ENCODE data around the gene TMEM239.
A peak's percentile ranks its signal among the peaks of the same experiment; 100 is the strongest.

The TMEM239 gene

GRCh38 chr20:2798095-2798805, 17.9 kb upstream of the TMEM239 start:
- no peaks in the 10 kb centered on the region for H3K9me3 Mint-ChIP-seq
- H3K4me1 Mint-ChIP-seq = peaks cover 25% of the 10 kb centered on the region
- peaks cover 54% of the 10 kb centered on the region for H3K36me3 Mint-ChIP-seq (ENCODE audit: low read depth)
- peak overlapping the region; percentile 95 to 100 (median 96) for H3K4me3 Mint-ChIP-seq
- TF ChIP-seq CTCF (IDR thresholded peaks at IDR 0.05; ENCODE audit: unreplicated experiment in 3 of 3) = no peak
- H3K27ac Mint-ChIP-seq = peak overlapping the region in 2 of 3 experiments; percentile 94 to 98
- peaks cover 15% of the 10 kb centered on the region for H3K27me3 Mint-ChIP-seq (ENCODE audit: low read depth)

- Mint-ChIP-seq H3K4me3 (peak overlapping the region; percentile 95 to 100 (median 96)), H3K9me3 (no peaks in the 10 kb centered on the region), H3K4me1 (peaks cover 25% of the 10 kb centered on the region), H3K36me3 (ENCODE audit: low read depth) (peaks cover 48% of the 10 kb centered on the region), H3K27me3 (ENCODE audit: low read depth) (peaks cover 20% of the 10 kb centered on the region), H3K27ac (peak overlapping the region; percentile 94 to 98 (median 98))
- no peak for TF ChIP-seq CTCF (IDR thresholded peaks at IDR 0.05; ENCODE audit: unreplicated experiment in 3 of 3)
These were observed 17.4 kb upstream of the TMEM239 start for GRCh38 chr20:2798814-2799213.

GRCh38 chr20:2799271-2799670, 16.9 kb upstream of the TMEM239 start:
- Mint-ChIP-seq H3K4me3 (peak overlapping the region; percentile 95 to 100 (median 96)), H3K27ac (peak overlapping the region; percentile 94 to 98 (median 98)), H3K4me1 (peaks cover 25% of the 10 kb centered on the region), H3K36me3 (ENCODE audit: low read depth) (peaks cover 46% of the 10 kb centered on the region), H3K9me3 (no peaks in the 10 kb centered on the region), H3K27me3 (ENCODE audit: low read depth) (peaks cover 24% of the 10 kb centered on the region)
- no peak for TF ChIP-seq CTCF (IDR thresholded peaks at IDR 0.05; ENCODE audit: unreplicated experiment in 3 of 3)

- Mint-ChIP-seq H3K27me3 (ENCODE audit: low read depth) (peaks cover 28% of the 10 kb centered on the region), H3K4me1 (peaks cover 25% of the 10 kb centered on the region), H3K9me3 (no peaks in the 10 kb centered on the region), H3K27ac (peak overlapping the region; percentile 94 to 98 (median 98)), H3K36me3 (ENCODE audit: low read depth) (peaks cover 40% of the 10 kb centered on the region), H3K4me3 (peak overlapping the region; percentile 95 to 100 (median 96))
- TF ChIP-seq CTCF (IDR thresholded peaks at IDR 0.05; ENCODE audit: unreplicated experiment in 3 of 3) = no peak
These were observed 16.3 kb upstream of the TMEM239 start for GRCh38 chr20:2799688-2800520.

- Mint-ChIP-seq H3K27me3 (ENCODE audit: low read depth) (peaks cover 36% of the 10 kb centered on the region), H3K4me1 (peaks cover 25% of the 10 kb centered on the region), H3K36me3 (ENCODE audit: low read depth) (peaks cover 32% of the 10 kb centered on the region), H3K9me3 (no peaks in the 10 kb centered on the region), H3K4me3 (peak within 1 kb of the TSS; percentile 96 to 100 (median 96)), H3K27ac (peak within 1 kb of the TSS; percentile 94 to 98 (median 98))
- TF ChIP-seq CTCF (IDR thresholded peaks at IDR 0.05; ENCODE audit: unreplicated experiment in 3 of 3) = peak; percentile 20 to 36 (median 21)
These were observed 15.5 kb upstream of the TMEM239 start, which contains the start of gene CPXM1 for GRCh38 chr20:2800521-2801285. Gene CPXM1, minus strand, starts transcription at chr20:2800627. Its CDS starts 55 bp downstream, at chr20:2800572.
